Stimulated activated CD4-positive, alpha-beta T cell treated with anti-CD3 and anti-CD28 coated beads, Interleukin-12 subunit alpha, Interleukin-12 subunit beta, amount 100 ng/mL, for 24 hours (primary cell): ENCODE data around the gene DHX8.

Experiments
- DNase-seq, 2 experiments: peaks; one replicate each; pipeline ENCODE4 v3.0.0-alpha.2; 2020; ENCODE audit warnings: low read depth in 2 of 2

DHX8 gene

DNA sequence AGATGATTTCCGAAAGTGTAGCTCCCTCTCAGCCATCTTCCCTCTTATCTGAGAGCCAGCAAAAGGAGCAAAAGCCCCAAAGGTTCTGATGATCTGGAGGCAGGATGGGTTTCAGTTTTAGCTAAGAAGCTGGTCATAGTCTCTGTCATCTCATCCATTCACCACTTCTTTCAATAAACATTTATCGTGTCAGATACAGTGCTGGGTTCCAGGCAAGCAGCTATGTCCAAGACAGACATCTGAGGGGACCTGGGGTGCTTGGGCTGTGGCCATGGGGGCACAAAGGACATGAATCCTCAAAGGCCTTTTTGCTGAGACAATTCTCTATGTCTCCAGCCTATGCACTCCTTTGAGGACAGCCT is 63.4 kb downstream of the DHX8 start:
- DNase-seq: no peak

DNA sequence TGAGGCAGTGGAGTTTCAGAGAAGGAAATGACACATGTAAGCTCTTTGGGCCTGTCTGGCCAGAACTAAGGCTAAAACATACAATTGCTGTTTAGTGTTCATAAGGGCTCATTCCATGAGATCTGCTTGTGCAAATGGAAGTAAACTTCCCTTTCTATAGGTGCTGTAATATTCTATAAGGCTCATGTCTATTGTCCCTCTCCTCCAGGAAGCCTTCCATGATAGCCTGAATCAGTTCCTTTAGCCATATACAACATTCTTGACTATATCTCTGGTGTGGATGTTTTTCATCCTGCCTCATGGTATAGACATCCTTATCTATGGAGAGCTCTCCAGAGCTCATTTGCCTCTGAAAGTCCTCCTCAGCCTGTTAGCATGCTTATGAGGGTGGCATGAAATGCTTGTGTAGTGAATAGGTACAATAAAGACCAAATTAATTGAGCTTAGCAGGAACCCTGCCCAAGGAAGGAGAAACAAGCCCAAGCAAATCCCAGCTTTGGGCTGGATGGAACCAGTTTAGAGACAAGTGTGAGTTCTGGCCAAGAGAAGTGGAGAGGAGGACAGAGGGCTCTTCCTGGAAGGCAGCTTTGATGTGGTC is 64.0 kb downstream of the DHX8 start:
- no peak for DNase-seq

DNA sequence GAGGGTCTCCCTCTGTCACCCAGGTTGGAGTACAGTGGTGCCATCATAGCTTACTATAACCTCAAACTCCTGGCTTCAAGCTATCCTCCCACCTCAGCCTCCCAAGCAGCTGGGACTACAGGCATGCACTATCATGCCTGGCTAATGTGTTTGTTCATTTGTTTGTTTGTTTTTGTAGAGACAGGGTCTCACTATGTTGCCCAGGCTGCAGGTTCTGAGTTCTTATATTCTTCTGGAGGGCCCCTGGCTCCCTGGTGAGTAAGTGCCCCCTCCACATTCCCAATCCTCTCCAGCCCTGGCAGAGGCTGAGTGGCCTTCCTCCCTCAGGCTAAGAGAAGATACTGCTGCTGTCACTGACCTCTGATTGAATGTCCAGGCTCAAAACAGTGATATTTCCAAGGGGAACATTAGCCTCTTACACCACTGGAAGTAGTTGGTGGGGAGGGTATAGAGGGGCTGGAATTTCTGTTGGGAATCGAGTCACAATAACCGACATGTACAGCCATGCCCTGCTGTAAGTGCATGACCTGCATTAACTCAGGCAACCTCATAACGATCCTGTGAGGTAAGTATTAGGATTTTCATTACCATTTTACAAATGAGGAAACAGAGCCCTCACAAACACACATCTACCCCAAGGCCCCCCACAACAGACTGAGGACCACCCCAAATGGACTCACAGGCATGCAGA is 65.1 kb downstream of the DHX8 start:
- no peak for DNase-seq

DNA sequence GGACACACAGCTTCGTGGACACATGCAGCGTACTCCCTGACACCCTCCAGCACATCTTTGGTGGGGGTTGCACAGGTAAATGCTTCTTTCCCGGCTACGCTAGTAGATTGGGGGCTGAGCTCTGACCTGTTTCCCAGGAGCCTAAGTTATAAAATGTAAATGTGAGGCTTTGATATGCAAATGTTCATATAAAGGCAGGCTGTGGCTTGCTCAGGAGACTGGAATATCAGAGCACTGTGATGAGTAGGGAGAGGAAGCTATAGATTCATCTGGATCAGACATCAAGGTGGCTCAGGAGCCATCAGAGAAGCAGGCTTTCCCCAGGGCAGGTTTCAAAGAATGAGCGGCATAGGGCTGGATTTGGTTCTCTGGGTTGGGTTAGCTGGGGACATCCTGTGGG is 65.7 kb downstream of the DHX8 start:
- DNase-seq: no peak

DNA sequence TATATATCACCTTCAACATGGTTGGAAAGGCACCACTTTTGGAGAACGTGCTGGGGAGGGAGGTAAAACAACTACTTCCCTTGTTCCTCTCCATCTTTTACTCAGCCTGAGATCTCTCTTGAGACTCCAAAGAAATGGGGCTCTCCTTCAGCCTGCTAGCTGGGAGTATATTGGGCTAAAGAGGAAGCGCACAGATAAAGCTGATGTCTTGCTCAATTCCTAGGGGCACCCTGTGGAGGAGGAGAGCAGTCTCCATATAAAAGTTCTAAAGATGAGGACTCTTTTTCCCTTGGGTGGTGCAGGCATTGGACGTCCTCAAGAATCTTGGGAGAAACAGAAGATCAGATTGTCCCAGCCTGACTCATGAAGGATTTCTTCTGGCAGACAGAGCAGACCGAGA is 67.0 kb downstream of the DHX8 start:
- DNase-seq: no peak

DNA sequence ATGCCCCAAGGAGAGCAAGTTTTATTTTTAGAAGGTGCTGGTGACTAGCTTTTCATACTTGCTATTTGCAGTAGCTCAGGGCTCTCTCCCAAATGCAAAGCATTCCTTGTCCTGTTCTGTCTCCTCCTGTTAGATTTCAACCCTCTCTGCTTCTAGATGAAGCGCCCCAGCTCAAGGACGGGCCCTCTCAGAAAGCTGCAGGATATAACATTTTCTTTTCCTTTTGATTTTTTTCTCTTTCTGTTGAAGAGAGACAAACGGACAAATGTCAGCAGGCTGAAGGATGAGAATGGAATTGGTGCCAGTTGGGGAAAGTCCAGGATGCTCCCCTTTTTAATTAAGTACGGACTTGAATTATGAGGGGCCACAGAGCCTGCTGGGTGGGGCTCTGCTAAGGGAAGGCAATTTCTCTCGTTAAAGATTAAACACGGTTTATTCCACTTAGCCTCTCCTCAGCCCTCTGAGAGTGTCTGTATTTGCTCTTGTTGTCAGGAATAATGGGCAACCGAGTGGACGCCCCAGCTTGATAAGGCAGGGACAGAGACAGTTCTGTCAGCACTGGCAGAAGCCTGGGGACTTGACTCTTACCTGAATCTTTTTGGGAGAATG is 68.6 kb downstream of the DHX8 start:
- DNase-seq: no peak

DNA sequence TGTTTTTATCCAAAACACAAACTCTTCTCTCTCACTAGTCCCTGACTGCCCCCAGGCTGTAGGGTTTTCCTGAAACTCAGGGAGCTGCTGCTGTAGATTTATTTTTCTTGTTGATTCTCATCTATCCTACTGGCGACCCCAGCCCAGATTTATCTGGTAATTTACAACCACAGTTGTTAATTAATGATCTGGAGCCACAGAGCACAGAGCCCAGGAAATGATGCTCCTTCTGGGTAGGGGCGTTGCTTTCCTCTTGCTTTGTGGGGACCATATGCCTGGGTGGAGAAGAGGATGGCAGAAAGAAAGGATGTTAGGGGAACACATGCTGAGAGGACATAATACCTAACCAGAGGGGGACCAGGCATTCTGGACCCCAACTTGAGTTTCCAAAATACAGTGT is 69.8 kb downstream of the DHX8 start:
- DNase-seq: no peak

DNA sequence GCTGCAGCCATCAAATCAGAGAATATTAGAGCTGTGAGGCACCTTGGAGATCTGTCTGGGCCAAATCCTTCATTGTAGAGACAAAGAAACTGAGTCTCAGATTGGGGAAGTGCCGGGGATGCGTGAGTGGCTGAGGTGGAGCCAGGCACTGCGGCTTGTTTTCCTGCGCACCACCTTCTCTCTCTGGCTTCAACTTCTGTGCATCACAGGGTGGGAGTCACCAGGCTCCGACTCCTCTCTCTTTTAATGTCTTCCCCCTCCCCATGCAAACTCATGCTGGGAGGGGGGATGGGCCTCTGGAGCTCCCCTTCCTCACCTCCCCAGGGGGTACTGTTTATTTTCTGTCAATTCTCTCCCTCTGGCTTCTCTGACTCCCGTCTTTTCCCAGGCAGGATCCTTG is 71.1 kb downstream of the DHX8 start:
- DNase-seq: no peak

DNA sequence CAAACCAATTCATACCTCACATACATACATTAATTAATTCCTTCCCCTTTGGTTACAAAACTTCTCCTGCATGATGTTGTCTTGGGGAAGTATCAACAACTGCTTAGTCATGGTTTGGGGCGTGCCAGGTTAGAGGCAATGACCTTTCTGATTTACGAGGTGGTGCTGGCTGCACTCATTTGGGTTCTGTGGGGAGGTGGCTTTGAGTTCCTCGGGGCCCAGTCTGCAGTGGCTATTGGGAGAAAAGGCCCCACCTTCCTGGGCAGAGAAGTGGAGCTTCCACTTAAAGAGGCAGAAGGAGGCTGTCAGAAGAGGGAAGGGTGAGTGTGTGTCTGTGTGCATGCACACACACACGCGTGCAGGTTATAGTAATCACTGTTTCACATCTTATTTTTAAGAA is 72.5 kb downstream of the DHX8 start:
- no peak for DNase-seq

DNA sequence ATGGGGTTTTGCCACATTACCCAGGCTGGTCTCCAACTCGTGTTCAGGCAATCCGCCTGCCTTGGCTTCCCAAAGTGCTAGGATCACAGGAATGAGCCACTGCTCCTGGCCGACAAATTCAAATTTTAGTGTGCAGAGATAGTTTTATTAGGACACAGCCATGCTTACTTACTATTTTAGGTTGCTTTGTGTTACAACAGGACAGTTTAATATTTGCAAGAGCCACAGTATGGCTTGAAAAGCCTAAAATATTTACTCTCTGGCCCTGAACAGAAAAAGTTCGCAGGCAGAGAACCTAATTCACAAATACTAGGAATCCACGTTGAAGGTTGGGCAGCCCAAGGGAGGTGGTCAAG is 75.0 kb downstream of the DHX8 start:
- no peak for DNase-seq

DNA sequence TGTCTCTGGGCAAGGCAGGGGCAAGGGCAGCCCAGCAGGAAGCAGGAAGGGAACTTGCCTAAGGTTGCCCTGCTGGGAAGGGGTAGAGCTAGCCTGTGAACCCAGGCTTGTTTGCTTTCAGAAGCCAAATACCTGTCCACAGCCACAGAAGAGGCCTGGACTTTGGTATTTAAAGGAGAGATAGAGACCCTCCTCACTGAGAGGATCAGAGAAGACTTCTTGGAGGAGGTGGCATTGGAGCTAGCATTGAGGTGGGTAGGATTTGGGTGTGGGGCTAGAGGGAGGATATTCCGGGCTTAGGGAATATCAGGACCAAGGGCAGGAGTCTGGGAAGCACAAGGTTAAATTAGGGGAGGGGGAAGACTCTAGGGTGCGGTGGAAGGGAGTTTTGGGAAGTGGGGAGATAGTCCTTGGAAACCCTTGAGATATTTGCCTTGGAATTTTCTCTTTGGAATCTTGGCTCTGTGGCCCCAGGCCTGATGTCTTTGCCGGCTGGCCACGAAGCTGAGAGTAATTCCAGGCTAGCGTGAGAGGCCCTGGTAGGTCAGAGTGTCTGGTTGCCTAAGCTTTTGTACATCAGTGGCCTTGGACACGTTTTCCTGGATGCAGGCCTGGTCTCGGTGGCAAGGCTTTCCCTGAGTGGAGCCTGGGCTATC is 75.5 kb downstream of the DHX8 start:
- DNase-seq: no peak

DNA sequence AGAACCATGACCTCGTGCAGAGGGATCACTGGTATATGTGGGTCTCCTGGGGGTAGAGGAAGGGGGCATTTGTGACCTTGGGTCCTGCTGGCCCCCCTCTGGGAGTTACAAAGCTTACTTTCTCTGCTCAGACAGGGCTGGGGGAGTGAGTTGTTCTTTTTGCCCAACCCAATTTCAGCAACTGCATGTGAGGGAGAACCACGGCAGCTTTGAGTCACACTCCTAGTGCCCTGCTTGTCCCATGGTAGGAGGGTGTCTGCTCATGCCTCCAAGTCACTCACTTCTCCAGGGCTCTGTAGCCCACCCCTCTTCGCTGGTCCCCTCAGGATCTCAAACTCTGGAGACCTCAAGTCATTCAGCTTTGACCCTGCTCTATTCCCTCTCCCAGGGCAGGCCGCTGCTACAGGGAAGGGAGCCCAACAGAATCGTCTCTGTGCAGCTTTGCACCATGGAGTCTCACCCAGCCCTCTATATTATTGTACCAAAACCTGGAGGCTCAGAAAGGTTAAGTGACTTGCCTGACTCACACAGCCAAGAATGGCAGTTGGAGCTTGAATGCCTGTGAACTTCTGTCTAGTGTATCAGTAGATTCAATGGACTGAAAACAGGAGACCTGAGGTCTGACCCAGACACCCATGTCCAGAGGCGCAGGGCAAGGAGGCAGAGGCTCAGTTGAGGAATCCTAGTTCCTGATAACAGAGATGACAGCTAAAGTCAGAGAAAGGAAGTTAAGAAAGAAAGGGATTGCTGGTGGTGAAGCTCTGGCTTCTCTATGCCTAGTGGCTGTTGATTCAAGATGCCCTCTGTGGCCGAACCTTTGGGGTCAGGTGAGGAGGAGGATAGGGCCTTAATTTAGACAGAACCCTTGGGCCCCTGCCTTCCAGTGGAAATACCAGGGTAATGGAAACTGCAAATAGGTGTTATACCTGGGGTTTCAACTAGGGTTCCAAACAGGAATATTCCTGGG is 77.0 kb downstream of the DHX8 start:
- DNase-seq: no peak

DNA sequence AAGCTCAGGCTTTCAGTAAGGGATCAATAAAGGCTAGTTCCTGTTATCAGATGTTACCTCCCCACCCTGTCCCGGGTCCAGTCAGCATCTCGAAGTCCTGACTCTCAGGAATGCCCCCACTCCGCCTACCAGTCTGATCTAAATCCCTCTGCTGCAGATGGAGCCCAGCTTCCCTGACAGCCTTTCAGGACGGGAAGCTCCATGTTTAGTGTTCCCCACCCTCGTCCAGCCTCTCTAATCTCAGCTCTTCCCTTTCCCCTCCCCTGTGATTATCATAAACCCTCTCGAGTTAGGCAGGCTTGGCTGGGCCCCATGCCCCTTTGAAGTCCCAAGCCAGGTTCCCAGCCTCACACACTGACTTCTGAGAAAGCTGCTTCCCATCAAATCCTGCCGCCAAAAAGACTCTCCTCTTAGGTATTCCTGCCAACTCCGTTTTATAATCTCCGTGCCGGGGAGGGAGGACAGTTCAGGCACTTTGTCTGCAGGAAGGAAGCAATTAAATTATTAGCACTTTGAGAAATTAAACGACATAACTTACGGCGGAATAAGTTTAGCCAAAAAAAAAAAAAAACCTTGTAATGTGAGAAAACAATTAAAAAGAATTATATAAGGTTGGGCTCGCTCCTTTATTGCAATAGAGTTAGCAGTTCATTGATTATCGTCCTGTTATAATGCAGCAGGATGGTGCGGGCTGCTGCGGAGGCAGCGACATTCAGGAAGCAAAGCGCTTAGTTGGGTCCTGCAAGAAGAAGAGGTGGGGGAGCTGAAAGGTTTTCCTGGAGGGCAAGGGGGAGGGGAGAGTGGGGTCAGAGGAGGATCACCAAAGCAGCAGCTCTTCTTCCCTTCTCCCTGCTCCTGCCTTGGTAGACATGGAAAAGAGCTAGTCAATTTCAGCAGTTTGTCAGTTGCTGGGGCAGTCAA is 79.2 kb downstream of the DHX8 start:
- DNase-seq: no peak

DNA sequence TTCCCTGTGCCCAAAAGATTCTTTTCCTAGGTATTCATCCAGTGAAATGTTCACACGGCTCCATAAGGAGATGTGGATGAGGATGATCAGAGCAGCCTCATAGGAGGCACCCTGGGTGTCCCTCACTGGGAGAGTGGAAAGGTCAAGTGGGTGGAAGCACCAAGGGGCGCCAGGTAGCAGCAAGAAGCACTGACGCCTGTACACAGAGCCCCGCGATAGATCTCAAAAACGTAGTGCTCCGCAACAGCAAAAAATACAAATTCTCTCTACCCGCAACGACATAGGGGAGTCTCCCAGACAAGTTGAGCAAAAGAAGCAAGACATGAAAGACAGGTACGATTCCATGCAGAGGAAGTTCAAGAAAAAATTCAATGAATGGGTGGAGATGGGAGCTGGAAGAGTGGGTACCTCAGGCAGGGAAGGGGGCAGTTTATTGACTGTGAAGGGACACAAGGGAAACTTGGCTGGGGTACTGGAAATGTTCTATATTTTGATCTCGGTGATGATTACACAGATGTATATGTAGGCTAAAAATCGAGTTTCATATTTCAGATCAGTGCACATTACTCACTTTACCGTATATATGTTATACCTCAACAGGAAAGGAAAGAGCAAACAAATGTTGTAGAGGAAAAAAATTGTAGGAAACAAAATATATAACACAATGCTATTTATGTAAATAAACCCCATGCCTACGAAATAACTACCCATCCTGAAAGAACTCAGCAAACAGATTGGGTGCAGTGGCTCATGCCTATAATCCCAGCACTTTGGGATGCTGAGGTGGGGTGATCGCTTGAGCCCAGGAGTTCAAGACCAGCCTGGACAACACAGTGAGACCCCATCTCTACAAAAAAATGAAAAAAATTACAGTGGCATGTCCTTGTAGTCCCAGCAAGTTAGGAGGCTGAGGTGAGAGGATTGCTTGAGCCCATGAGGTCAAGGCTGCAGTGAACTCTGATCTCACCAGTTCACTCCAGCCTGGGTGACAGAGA is 80.1 kb downstream of the DHX8 start:
- no peak for DNase-seq

DNA sequence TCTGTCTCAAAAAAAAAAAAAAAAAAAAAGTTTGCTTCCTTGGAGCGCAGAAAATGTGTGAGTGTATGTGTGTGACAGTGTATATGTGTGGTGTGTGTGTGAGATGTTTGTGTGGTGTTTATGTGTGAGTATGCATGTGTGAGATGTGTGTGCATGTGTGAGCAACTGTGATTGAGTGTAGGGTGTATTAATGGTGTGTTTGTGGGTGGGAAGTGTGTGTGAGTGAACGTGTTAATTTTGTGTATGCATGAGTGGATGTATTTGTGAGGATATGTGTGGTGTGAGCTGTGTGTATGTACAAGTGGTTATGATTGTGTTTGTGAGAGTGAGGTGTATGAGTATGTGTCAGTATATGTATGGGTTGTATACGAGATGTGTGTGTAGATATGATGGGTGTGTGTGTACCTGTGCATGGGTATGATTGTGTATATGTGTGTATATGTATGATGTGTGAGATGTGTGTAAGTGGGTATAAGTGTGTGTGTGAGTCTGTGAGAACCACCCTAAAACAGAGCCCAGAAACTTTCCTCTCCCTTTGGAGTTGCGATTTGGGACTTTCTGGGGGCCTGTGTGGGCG is 84.8 kb downstream of the DHX8 start:
- no peak for DNase-seq

DNA sequence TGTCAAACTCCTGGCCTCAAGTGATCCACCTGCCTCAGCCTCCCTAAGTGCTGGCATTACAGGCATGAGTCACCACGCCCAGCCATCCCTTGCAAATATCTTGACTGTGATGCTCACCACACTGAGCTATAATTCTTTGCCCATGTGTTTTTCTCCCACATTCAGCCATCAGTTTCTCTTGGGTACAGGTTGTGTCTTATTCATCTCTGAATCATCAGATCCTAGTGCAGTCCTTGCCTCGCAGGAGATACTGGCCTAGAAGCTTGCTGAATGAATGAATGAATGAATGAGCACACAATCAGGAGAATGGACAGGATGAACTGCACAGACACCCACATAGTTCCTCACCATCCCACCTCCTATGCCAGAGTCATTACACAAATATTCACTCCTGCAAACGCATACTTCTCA is 86.7 kb downstream of the DHX8 start:
- DNase-seq: no peak

DNA sequence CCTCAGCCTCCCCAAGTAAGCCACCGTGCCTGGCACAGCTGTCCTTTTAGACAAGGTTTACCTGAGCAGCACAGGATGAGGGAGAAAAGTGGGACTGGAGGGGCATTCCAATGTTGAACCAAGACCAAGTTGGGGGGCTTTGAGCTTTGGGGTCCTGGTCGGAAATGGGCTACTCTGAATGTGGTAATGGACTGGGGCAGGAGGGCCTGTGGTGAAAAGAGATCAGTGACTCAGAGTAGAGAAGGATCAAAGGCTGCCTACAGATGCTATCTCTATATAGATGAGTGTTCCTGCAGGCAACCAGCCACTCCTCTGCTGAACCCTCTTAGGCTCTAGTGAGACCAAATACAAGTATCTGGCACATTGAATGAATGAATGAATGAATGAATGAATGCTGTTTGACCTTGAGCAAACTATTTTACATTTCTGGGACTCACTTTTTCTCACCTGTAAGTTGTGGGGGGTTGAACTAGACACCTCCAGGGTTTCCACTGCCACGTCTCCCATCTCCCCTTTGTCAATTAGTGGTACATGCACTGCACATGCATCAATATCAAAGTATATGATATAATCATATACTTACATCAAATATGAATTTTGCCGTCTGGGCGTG is 88.7 kb downstream of the DHX8 start:
- DNase-seq: no peak

DNA sequence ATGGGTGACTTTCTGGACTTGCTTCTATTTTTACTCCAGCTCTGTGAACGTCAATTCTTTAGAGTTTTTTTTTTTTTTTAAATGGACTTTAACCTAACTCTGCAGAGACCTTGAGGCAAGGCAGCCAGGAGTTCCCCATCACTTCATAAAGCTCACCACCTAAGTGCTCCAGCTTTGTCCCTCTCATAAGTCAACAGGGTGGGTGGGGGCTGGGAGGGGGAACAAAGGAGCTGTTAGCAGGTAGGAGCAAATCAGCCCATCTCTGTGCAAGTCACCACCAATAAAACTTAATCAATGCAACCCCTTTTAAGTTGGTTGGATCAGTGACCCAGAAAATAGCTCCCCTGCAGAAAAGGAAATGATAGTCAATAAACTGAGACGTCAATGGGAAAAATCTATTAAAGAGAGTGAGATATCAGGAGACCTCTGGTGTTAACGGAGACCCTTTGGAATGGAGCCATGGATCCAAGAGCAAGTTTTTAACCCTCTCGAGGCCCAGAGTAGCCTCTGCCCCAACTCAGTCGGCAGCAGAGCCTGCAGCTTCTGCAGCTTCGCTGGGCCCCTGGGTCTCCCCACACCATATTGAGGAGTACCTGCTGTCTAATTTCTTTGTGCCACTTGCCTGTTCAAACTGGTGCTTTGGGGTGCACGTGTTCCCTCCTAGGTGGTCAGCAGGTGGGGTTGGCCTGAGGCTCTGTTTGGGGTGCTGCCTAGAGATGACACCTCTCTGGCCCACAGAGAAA is 90.0 kb downstream of the DHX8 start:
- no peak for DNase-seq
